OCI-LY1 (cell line): ENCODE results near the gene IMMP2L.

Source experiments
- EZH2 ChIP-seq: fragments of 200-600 bp; sonication (generic), shearing (Covaris generic); IDR thresholded peaks from 2 replicates; pipeline ENCODE4 v1.8.0; 2017; ENCODE audit warnings: borderline replicate concordance, mixed run types, mild to moderate bottlenecking, antibody characterized with exemption, low read length, moderate library complexity, mixed read lengths
- TF ChIP-seq, protein P1 (sequence below): fragments of 200-600 bp; sonication (generic), shearing (Covaris generic); IDR thresholded peaks from 2 replicates; pipeline ENCODE4 v1.5.1; 2017; ENCODE audit warnings: mild to moderate bottlenecking, antibody characterized with exemption, low read length, moderate library complexity, mixed read lengths

GRCh38 chr7:111405621-111406020 is 156.7 kb downstream of the IMMP2L start:
- TF ChIP-seq, protein P1, sequence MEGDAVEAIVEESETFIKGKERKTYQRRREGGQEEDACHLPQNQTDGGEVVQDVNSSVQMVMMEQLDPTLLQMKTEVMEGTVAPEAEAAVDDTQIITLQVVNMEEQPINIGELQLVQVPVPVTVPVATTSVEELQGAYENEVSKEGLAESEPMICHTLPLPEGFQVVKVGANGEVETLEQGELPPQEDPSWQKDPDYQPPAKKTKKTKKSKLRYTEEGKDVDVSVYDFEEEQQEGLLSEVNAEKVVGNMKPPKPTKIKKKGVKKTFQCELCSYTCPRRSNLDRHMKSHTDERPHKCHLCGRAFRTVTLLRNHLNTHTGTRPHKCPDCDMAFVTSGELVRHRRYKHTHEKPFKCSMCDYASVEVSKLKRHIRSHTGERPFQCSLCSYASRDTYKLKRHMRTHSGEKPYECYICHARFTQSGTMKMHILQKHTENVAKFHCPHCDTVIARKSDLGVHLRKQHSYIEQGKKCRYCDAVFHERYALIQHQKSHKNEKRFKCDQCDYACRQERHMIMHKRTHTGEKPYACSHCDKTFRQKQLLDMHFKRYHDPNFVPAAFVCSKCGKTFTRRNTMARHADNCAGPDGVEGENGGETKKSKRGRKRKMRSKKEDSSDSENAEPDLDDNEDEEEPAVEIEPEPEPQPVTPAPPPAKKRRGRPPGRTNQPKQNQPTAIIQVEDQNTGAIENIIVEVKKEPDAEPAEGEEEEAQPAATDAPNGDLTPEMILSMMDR: no peak
- TF ChIP-seq EZH2: no peak
